Bronchial smooth muscle cell (primary cell): ENCODE data around the gene ZBED4. TPM values are rescaled to one million over a fixed set of nuclear protein-coding genes. Genes with fewer than 3 reads are reported as not detected.

Experiments
- total RNA-seq: library from RNA; depleted of rRNA; stranded (reverse); fragments of >200 nt; gene quantifications from 2 replicates; pipeline ENCODE4 v1.2.1, GENCODE V29; 2014

The ZBED4 gene
- 3.8 and 4.2 TPM in 2 replicates for total RNA-seq

GRCh38 chr22:49852898-49853894, at the start of gene ZBED4:
ZBED4 (plus strand) TSS chr22:49853844; CDS start chr22:49883663, 29,819 bp downstream.

GRCh38 chr22:49827853-49828598, 25.6 kb upstream of the ZBED4 start, which contains the start of gene BRD1:
BRD1 (minus strand) TSS chr22:49827873; CDS start chr22:49824317, 3,556 bp downstream.

GRCh38 chr22:49917974-49918910, 64.6 kb downstream of the ZBED4 start, which contains the start of the genes ALG12 and CRELD2:
ALG12 (minus strand) TSS chr22:49918438; CDS start chr22:49913765, 4,673 bp downstream.
CRELD2 (plus strand) TSS chr22:49918634; CDS start chr22:49918770, 136 bp downstream.

Other genes starting within 250 kb of the ZBED4 start
- 17.2 and 20.3 TPM in 2 replicates for gene BRD1, start 26.0 kb upstream of the ZBED4 start, total RNA-seq
- gene ALG12, start 64.6 kb downstream of the ZBED4 start, total RNA-seq, result 10.6 and 16.8 TPM in 2 replicates
- 69.5 and 72.1 TPM in 2 replicates for gene CRELD2, start 64.8 kb downstream of the ZBED4 start, total RNA-seq
- gene PIM3, start 106.9 kb downstream of the ZBED4 start, total RNA-seq, result 18.0 and 24.2 TPM in 2 replicates
- gene IL17REL, start 158.9 kb downstream of the ZBED4 start, total RNA-seq, result not detected in 2 replicates
- not detected in 2 replicates for gene TTLL8, start 204.5 kb downstream of the ZBED4 start, total RNA-seq
- gene MLC1, start 231.6 kb downstream of the ZBED4 start, total RNA-seq, result not detected in 2 replicates
- gene MOV10L1, start 236.2 kb downstream of the ZBED4 start, total RNA-seq, result 1.1 and 1.5 TPM in 2 replicates